ENCODE measurements around the gene OTUD6A.

- TF ChIP-seq POLR2AphosphoS5 (IDR thresholded peaks at IDR 0.05; ENCODE audit: low read depth, low read length) (no peak), REST (IDR thresholded peaks at IDR 0.05; ENCODE audit: insufficient read depth in 1 of 2, low read depth in 2 of 2, low read length in 2 of 2) (no peak), SIN3A (IDR thresholded peaks at IDR 0.05; ENCODE audit: borderline replicate concordance, insufficient read depth, low read length) (no peak)
Observed at GRCh38 chrX:70049406-70049805, 12.9 kb upstream of the OTUD6A start.
